Peyer's patch (tissue), 4 donors: ENCODE measurements around the gene FNBP1.

Source experiments
- CTCF ChIP-seq, 6 experiments: fragments of 450-650 bp in 4 of 6; fragments of 200-600 bp in 2 of 6; sonication (generic) in 1 of 6; IDR thresholded peaks; one replicate each; pipeline ENCODE4 v1.5.1; 2017 to 2019; ENCODE audit warnings: antibody characterized with exemption in 6 of 6, mild to moderate bottlenecking in 3 of 6, moderate library complexity in 1 of 6
- POLR2A ChIP-seq, 2 donors: fragments of 450-650 bp; IDR thresholded peaks; one replicate each; pipeline ENCODE4 v1.5.1; 2017; ENCODE audit warnings: antibody characterized with exemption in 2 of 2, mild to moderate bottlenecking in 2 of 2, moderate library complexity in 2 of 2

DNA sequence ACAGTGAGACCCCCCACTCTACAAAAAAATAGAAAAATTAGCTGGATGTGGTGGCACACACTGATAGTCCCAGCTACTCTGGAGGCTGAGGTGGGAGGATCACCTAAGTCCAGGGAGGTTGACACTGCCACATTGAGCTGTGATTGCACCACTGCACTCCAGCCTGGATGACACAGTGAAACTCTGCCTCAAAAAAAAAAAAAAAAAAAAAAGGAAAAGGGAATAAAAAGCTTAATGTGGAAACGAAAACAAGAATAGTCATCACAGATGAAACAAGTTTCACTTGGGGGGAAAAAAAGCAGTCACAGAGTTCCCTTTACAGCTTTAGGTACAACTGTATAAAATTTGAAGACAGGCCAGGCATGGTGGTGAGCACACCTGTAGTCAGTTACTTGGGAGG lies 84.2 kb downstream of the FNBP1 start:
- TF ChIP-seq CTCF (IDR thresholded peaks at IDR 0.05) (no peak), POLR2A (IDR thresholded peaks at IDR 0.05) (no peak)
